GM23338 (cell line): ENCODE measurements around the gene ALDH2. TPM values are rescaled to one million over a fixed set of nuclear protein-coding genes. Genes with fewer than 3 reads are reported as not detected.
A peak's percentile ranks its signal among the peaks of the same experiment; 100 is the strongest.

Experiments used
- ATAC-seq: fragments of 200-7000 bp; cut with Tn5 transposase; 3 replicates; pipeline ENCODE4 v1.9.1; 2020
- DNase-seq: peaks from one replicate; pipeline ENCODE4 v3.0.0-alpha.2; 2015; ENCODE audit warnings: low spot score
- H2AFZ ChIP-seq: fragments of 200-600 bp; sonication (generic); 2 replicates; pipeline ENCODE4 v1.8.0; 2016; ENCODE audit warnings: antibody characterized with exemption, mild to moderate bottlenecking, moderate library complexity
- H3F3A ChIP-seq: fragments of 200-600 bp; sonication (generic); replicated peaks from 2 replicates; pipeline ENCODE4 v1.8.0; 2017; ENCODE audit warnings: antibody characterized with exemption, mixed run types, low read depth
- H3K27ac ChIP-seq: fragments of 200-600 bp; sonication (generic); 2 replicates; pipeline ENCODE4 v1.6.1; 2016; ENCODE audit warnings: low read depth
- H3K27me3 ChIP-seq: fragments of 200-600 bp; sonication (generic); 2 replicates; pipeline ENCODE4 v1.8.0; 2016; ENCODE audit warnings: mild to moderate bottlenecking, mixed run types, moderate library complexity; ENCODE audit not compliant: insufficient read depth
- H3K36me3 ChIP-seq: fragments of 200-600 bp; sonication (generic); 2 replicates; pipeline ENCODE4 v1.8.0; 2016; ENCODE audit warnings: mild to moderate bottlenecking; ENCODE audit not compliant: insufficient read depth
- H3K4me1 ChIP-seq: fragments of 200-600 bp; sonication (generic); 2 replicates; pipeline ENCODE4 v1.8.0; 2016; ENCODE audit warnings: mild to moderate bottlenecking, moderate library complexity; ENCODE audit not compliant: insufficient read depth
- H3K4me2 ChIP-seq: fragments of 200-600 bp; sonication (generic); 2 replicates; pipeline ENCODE4 v1.7.1; 2017; ENCODE audit warnings: mixed run types
- H3K4me3 ChIP-seq: fragments of 200-600 bp; sonication (generic); 2 replicates; pipeline ENCODE4 v1.6.1; 2016; ENCODE audit warnings: mixed run types
- H3K79me2 ChIP-seq: fragments of 200-600 bp; sonication (generic); replicated peaks from 2 replicates; pipeline ENCODE4 v1.8.0; 2017; ENCODE audit warnings: mild to moderate bottlenecking; ENCODE audit not compliant: insufficient read depth
- H3K9me2 ChIP-seq: fragments of 200-600 bp; sonication (generic); 2 replicates; pipeline ENCODE4 v1.8.0; 2017; ENCODE audit not compliant: insufficient read depth
- H4K20me1 ChIP-seq: fragments of 200-600 bp; sonication (generic); replicated peaks from 2 replicates; pipeline ENCODE4 v1.8.0; 2017; ENCODE audit warnings: mild to moderate bottlenecking; ENCODE audit not compliant: insufficient read depth
- H3K27ac Mint-ChIP-seq: 2 replicates; pipeline ENCODE4 v1.8.0; 2020; ENCODE audit warnings: inconsistent platforms, mild to moderate bottlenecking, moderate library complexity, mixed read lengths
- H3K27me3 Mint-ChIP-seq: 3 replicates; pipeline ENCODE4 v1.8.0; 2022; ENCODE audit warnings: low read depth, mild to moderate bottlenecking, moderate library complexity, mixed read lengths, inconsistent platforms; ENCODE audit not compliant: insufficient read depth, poor library complexity
- H3K36me3 Mint-ChIP-seq: 3 replicates; pipeline ENCODE4 v1.8.0; 2021; ENCODE audit warnings: low read depth, mild to moderate bottlenecking, inconsistent platforms, moderate library complexity, mixed read lengths
- H3K4me1 Mint-ChIP-seq: 3 replicates; pipeline ENCODE4 v1.8.0; 2020; ENCODE audit warnings: mild to moderate bottlenecking, inconsistent platforms, mixed read lengths
- H3K4me3 Mint-ChIP-seq: 3 replicates; pipeline ENCODE4 v1.8.0; 2021; ENCODE audit warnings: moderate library complexity, mild to moderate bottlenecking, inconsistent platforms, mixed read lengths
- H3K9me3 Mint-ChIP-seq: 3 replicates; pipeline ENCODE4 v1.8.0; 2020; ENCODE audit warnings: moderate library complexity, mild to moderate bottlenecking, inconsistent platforms, mixed read lengths
- CREB1 ChIP-seq: fragments of 250-450 bp; sonication (Bioruptor Pico); IDR thresholded peaks from 2 replicates; pipeline ENCODE4 v1.5.0; 2020; ENCODE audit warnings: low read depth, mild to moderate bottlenecking, moderate library complexity
- CTCF ChIP-seq, 2 experiments: fragments of 200-600 bp in 1 of 2; sonication (generic) in 1 of 2; conservative IDR thresholded peaks; 2 replicates each; pipeline versions ENCODE4 v1.5.1 to v1.6.1; 2016 to 2017; ENCODE audit warnings: antibody characterized with exemption in 2 of 2, low read depth in 2 of 2, mild to moderate bottlenecking in 2 of 2, moderate library complexity in 1 of 2
- EZH2 ChIP-seq: fragments of 200-600 bp; sonication (generic); IDR thresholded peaks from one replicate; pipeline ENCODE4 v1.8.0; 2017; ENCODE audit warnings: antibody characterized with exemption, mild to moderate bottlenecking, low read depth; ENCODE audit not compliant: unreplicated experiment
- JUNB ChIP-seq: IDR thresholded peaks from one replicate; pipeline ENCODE4 v1.6.1; 2016; ENCODE audit warnings: antibody characterized with exemption; ENCODE audit not compliant: unreplicated experiment
- NANOG ChIP-seq: IDR thresholded peaks from 2 replicates; pipeline ENCODE4 v1.6.1; 2016; ENCODE audit warnings: antibody characterized with exemption, borderline replicate concordance
- ZNF331 ChIP-seq: fragments of 250-450 bp; sonication (Bioruptor Pico); IDR thresholded peaks from 2 replicates; pipeline ENCODE4 v1.5.0; 2020; ENCODE audit warnings: low read depth, mild to moderate bottlenecking, moderate library complexity
- polyA plus RNA-seq: library from polyadenylated mRNA; unstranded; fragments of >200 nt; fragmentation: Nextera tagmentation; extraction: Ambion mirVana; gene quantifications from 2 replicates; pipeline ENCODE4 v1.2.1, GENCODE V29; 2016
- total RNA-seq: library from RNA; depleted of rRNA; stranded (reverse); fragments of >200 nt; shearing (Covaris generic); gene quantifications from 2 replicates; pipeline ENCODE4 v1.2.3, GENCODE V29; 2014

Gene ALDH2
- total and polyA plus RNA-seq, 2 experiments from 2014 or later, result 14.9 to 50.5 TPM

DNA sequence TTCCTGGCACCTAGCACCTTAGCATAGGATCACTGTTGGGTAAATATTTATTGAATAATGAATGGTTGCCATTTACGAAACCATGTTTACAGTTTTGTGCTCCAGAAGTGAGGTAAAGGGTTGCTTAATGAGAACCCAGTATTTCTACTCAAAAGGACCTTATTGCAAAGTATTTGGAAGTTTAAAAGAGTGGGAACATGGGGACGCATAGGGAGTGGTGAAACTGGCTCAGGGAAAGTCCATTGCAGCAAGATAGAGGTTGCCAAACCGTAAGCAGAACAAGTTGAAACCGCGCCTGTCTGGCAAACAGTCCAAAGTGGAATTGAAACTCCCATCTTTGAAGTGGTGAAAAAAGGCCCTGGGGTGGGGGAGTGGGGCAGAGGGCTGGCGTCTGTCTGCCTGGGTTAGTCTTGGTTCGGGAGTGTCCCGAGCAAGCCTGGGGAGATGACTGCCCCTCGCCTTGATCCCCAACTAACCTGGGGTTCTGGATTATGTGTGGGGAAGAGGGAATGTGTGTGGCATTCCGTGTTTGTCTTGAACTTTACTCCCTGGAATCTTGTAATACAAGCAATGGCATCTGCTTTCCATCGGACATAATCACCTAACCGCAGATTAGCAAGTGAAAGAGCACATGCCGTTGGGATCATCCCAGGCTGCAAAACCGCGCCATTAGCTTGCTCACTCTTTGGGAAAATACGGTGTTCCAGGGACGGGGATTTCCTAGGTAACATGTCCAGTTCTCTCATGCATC is 7.2 kb downstream of the ALDH2 start:
- Histone ChIP-seq H3K36me3 (0 out of 2 replicates have a peak, but pooled peaks cover 5% of the 10 kb centered on the region), H3K4me3 (no peak overlapping the region), H3F3A (no peaks in the 10 kb centered on the region), H3K4me1 (peaks cover 7% of the 10 kb centered on the region; the same call in 1 of the 2 replicates), H3K4me2 (no peak overlapping the region), H2AFZ (no peak overlapping the region), H3K27me3 (no peaks in the 10 kb centered on the region), H3K27ac (no peak overlapping the region), H3K79me2 (peaks cover 35% of the 10 kb centered on the region), H4K20me1 (peaks cover 10% of the 10 kb centered on the region), H3K9me2 (no peaks in the 10 kb centered on the region)
- DNase-seq (no peak), ATAC-seq (no peak)
- H3K36me3 Mint-ChIP-seq, result peaks cover 36% of the 10 kb centered on the region
- TF ChIP-seq ZNF331, result no peak
- no peak overlapping the region for H3K27ac Mint-ChIP-seq
- H3K4me1 Mint-ChIP-seq, result peaks cover 18% of the 10 kb centered on the region
- no peak overlapping the region for H3K4me3 Mint-ChIP-seq
- peaks cover 6% of the 10 kb centered on the region for H3K27me3 Mint-ChIP-seq
- peaks cover 11% of the 10 kb centered on the region; the same call in 2 of the 3 replicates for H3K9me3 Mint-ChIP-seq

- Mint-ChIP-seq H3K27me3 (peaks cover 6% of the 10 kb centered on the region), H3K9me3 (peaks cover 11% of the 10 kb centered on the region; the same call in 2 of the 3 replicates), H3K4me3 (no peak overlapping the region), H3K36me3 (peaks cover 33% of the 10 kb centered on the region), H3K4me1 (peaks cover 18% of the 10 kb centered on the region), H3K27ac (peak overlapping the region; percentile 74; the same call in 1 of the 2 replicates)
- Histone ChIP-seq H4K20me1 (peaks cover 10% of the 10 kb centered on the region), H3K4me1 (peaks cover 7% of the 10 kb centered on the region; the same call in 1 of the 2 replicates), H3K27me3 (no peaks in the 10 kb centered on the region), H3K36me3 (0 out of 2 replicates have a peak, but pooled peaks cover 5% of the 10 kb centered on the region), H3F3A (no peaks in the 10 kb centered on the region), H2AFZ (no peak overlapping the region), H3K9me2 (no peaks in the 10 kb centered on the region), H3K27ac (peak overlapping the region; percentile 45; the same call in 1 of the 2 replicates), H3K4me2 (no peak overlapping the region), H3K4me3 (no peak overlapping the region), H3K79me2 (peaks cover 21% of the 10 kb centered on the region; the same call in 1 of the 2 replicates)
- DNase-seq (no peak), ATAC-seq (no peak)
- TF ChIP-seq NANOG (no peak), EZH2 (no peak), JUNB (no peak), CTCF (conservative IDR thresholded peaks at IDR 0.05; ENCODE audit: low read depth in 2 of 2) (no peak), CREB1 (CRISPR knock-in tag) (no peak)
Observed at GRCh38 chr12:111775205-111776193, 8.8 kb downstream of the ALDH2 start.
